HG03571 (cell line): ENCODE data around the gene SLC7A6OS.

Experiments used
- ATAC-seq: cut with Tn5 transposase; IDR thresholded peaks from one replicate; pipeline ENCODE4 v1.9.1; 2021; ENCODE audit not compliant: unreplicated experiment

The SLC7A6OS gene

GRCh38 chr16:68257906-68258800 is 52.6 kb downstream of the SLC7A6OS start:
- no peak for ATAC-seq

- no peak for ATAC-seq
Observed at GRCh38 chr16:68257251-68257905, 53.4 kb downstream of the SLC7A6OS start.

GRCh38 chr16:68255712-68256111 is 55.0 kb downstream of the SLC7A6OS start:
- ATAC-seq = no peak

GRCh38 chr16:68253721-68254120 is 57.0 kb downstream of the SLC7A6OS start:
- ATAC-seq = no peak

GRCh38 chr16:68252383-68252782 is 58.4 kb downstream of the SLC7A6OS start:
- no peak for ATAC-seq

GRCh38 chr16:68251832-68252231 is 58.9 kb downstream of the SLC7A6OS start:
- no peak for ATAC-seq

GRCh38 chr16:68250951-68251350 is 59.8 kb downstream of the SLC7A6OS start:
- no peak for ATAC-seq

- ATAC-seq = no peak
Observed at GRCh38 chr16:68249371-68249770, 61.4 kb downstream of the SLC7A6OS start.
